ENCODE results near the gene IL5.

The IL5 gene

DNA sequence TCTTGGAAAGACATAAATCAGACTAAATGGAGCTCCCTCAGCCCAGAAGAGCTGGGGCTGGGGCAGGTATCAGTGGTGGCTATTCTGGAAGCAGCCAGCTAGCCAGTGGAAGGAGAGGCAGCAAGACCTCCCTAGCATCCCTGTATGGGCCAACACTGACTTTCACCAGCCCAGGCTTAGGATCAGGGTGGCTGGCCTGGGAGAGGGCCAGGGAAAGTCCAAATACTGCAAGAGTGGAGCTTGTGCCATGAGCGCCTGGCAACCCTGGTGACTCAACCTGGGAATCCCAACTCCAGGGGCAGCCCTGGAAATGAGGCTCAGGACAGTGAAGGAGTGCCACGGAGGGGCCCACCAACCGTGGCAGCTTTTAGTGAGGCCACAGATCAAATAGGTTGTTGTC is 45.2 kb downstream of the IL5 start:
- no peak for DNase-seq (ENCODE audit: low read depth)

DNA sequence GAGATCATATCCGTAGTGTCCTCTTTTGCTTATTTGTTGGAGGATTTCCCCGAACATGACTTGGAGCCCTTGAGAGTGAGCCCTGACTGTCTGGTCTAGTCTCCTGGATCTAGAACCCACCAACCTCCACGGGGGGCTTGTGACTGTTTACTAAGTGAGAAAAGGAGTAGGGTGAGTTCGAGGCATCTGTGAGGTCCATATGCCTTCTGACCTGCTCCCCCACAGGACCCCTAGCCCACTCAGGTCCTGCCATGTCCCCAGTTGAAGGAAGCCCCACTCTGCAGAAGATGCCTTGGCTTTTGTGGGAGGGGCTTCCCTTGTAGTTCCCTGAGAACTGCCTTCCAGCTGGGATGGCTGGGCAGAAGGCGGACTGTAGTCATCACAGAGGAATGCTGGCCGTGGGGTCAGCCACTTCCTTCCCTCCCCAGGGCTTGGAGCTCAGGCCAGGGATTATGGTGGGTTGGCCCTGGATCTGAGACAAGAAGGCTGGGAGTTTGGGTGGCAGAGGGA is 45.8 kb downstream of the IL5 start:
- DNase-seq (ENCODE audit: low read depth), result no peak

- peak; percentile 70 for DNase-seq (ENCODE audit: low read depth)
Observed at GRCh38 chr5:132496631-132497487, 46.5 kb downstream of the IL5 start.

GRCh38 chr5:132496191-132496630 is 47.1 kb downstream of the IL5 start:
- peak; percentile 91 for DNase-seq (ENCODE audit: low read depth)

GRCh38 chr5:132495667-132496190 is 47.6 kb downstream of the IL5 start:
- DNase-seq (ENCODE audit: low read depth), result peak; percentile 89

DNA sequence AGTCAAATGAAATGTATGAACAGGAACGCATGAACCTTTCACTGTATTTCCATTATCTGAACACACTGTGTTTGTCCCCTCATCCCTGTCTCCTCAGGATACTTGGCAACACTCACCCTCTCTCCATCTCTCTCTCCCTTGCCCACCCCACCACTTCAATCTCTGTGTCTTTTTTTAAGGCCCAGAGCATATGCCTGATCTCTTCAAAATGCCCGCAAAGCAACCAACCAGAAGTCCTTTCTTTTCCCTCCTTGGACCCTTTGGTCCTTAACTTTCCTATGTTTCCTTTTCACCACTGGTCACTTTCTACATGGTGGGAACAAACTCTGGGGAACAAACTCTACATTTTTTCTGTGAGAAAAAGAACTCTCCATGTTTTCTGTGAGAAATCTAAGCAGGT is 49.5 kb downstream of the IL5 start:
- DNase-seq (ENCODE audit: low read depth), result no peak

DNA sequence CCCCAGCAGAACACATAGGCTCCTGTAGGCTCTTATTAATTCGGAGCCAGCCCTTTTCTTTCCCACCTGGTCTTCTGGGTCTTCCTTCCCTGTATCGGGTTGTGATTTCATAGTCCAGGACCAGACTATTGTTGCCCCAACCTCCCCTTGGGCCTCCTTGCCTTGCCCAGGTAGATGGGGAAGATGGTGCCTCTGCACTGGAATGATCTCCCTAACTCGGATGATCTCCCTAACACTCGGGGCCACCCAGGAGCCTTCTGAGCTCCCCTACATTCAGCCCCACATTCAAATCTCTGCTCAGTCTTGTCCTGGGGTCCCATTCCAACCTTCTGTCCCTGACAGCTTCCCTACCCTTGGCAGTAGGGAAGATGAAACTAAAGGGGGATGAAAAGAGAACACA is 50.1 kb downstream of the IL5 start:
- no peak for DNase-seq (ENCODE audit: low read depth)

DNA sequence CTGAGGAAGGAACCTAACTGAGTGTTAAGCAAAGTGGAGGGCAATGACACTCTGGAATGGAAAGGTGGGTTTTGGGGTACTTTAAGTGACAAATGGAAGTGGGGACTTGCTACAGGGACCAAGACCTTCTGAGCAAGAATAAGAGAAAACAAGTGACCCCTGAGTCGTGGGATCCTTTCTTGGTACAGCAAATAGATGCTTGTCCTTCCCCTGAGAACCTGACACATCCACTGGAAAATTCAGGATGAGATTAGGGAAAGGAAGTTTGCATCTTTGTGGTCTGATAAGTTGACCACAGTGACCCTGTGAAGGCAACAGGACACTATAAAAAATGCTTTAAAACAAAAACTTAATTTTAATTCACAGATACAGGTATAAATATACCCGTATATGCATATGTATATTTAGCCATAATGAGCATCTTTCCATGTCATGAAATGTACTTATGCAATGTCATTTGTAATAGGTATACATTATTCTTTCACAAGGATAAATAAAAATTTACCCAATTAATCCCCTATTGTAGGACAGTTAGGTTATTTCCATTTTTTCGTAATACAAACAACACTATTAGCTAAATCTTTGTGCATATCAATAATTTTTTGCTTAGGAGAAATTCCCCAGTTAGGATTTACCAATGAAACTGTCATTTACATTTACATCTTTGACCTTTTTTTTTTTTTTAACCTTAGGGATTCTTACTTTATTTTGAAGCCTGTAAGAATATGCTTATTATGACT is 50.8 kb downstream of the IL5 start:
- DNase-seq (ENCODE audit: low read depth), result no peak
